IMR-90 (cell line): ENCODE measurements around the gene TMEM35B. TPM values are rescaled to one million over a fixed set of nuclear protein-coding genes. Genes with fewer than 3 reads are reported as not detected.

Source experiments
- ATAC-seq: fragments of 200-7000 bp; cut with Tn5 transposase; 2 replicates; pipeline ENCODE4 v1.9.1; 2020; ENCODE audit warnings: low read depth, mild to moderate bottlenecking, moderate library complexity
- BruUV-seq: library from RNA; stranded (reverse); fragments of 400-500 nt; replicated peaks from 2 replicates; lab custom pipeline; 2021; lab: Mats Ljungman, UMichigan
- CTCF ChIA-PET: fragments of 300-600 bp; formaldehyde crosslinking; extraction: SDS; loops from one replicate; lab custom pipeline; 2021; ENCODE audit warnings: antibody characterized with exemption; lab: Yijun Ruan, JAX
- POLR2A ChIA-PET: fragments of 300-600 bp; sonication (Branson Sonifier 250); formaldehyde crosslinking; loops from one replicate; lab custom pipeline; 2022; ENCODE audit warnings: antibody characterized with exemption; ENCODE audit not compliant: unreplicated experiment; lab: Charles Lee
- DNase-seq: peaks from one replicate; pipeline ENCODE4 v3.0.0; 2013
- H2AFZ ChIP-seq: replicated peaks from 2 replicates; pipeline ENCODE3; 2013; ENCODE audit warnings: low read length, mild to moderate bottlenecking; ENCODE audit not compliant: poor library complexity
- H2AK5ac ChIP-seq: 2 replicates; pipeline ENCODE4 v1.6.1; 2013; ENCODE audit warnings: low read depth, low read length, inconsistent platforms
- H2AK9ac ChIP-seq: replicated peaks from 2 replicates; pipeline ENCODE3; 2013; ENCODE audit warnings: mild to moderate bottlenecking, low read depth, low read length, moderate library complexity; ENCODE audit not compliant: poor library complexity
- H2BK120ac ChIP-seq: 2 replicates; pipeline ENCODE4 v1.6.1; 2013; ENCODE audit warnings: low read depth, low read length, inconsistent platforms
- H2BK15ac ChIP-seq: 3 replicates; pipeline ENCODE4 v1.6.1; 2013; ENCODE audit warnings: low read depth, low read length, inconsistent platforms
- H2BK20ac ChIP-seq: 2 replicates; pipeline ENCODE4 v1.6.1; 2013; ENCODE audit warnings: low read depth, mild to moderate bottlenecking, inconsistent platforms, low read length, moderate library complexity
- H2BK5ac ChIP-seq: 2 replicates; pipeline ENCODE4 v1.6.1; 2013; ENCODE audit warnings: mild to moderate bottlenecking, low read depth, low read length, inconsistent platforms; ENCODE audit not compliant: poor library complexity, severe bottlenecking
- H3K14ac ChIP-seq: replicated peaks from 2 replicates; pipeline ENCODE4 v1.6.1; 2013; ENCODE audit warnings: low read depth, low read length, inconsistent platforms
- H3K18ac ChIP-seq: 2 replicates; pipeline ENCODE4 v1.6.1; 2013; ENCODE audit warnings: low read depth, low read length, control low read depth
- H3K23ac ChIP-seq: 2 replicates; pipeline ENCODE4 v1.6.1; 2013; ENCODE audit warnings: low read depth, low read length, inconsistent platforms
- H3K27ac ChIP-seq: 2 replicates; pipeline ENCODE4 v1.5.1; 2013; ENCODE audit warnings: mild to moderate bottlenecking, control low read depth, low read length; ENCODE audit not compliant: insufficient read depth
- H3K27me3 ChIP-seq: 2 replicates; pipeline ENCODE4 v1.6.1; 2013; ENCODE audit warnings: low read length; ENCODE audit not compliant: control insufficient read depth, insufficient read depth
- H3K36me3 ChIP-seq: 2 replicates; pipeline ENCODE4 v1.6.1; 2013; ENCODE audit warnings: low read length, mixed read lengths; ENCODE audit not compliant: control insufficient read depth, insufficient read depth
- H3K4ac ChIP-seq: 2 replicates; pipeline ENCODE4 v1.6.1; 2013; ENCODE audit warnings: low read depth, low read length, inconsistent platforms
- H3K4me1 ChIP-seq: 2 replicates; pipeline ENCODE4 v1.6.1; 2013; ENCODE audit warnings: low read length, mixed read lengths; ENCODE audit not compliant: control insufficient read depth, insufficient read depth
- H3K4me2 ChIP-seq: 2 replicates; pipeline ENCODE4 v1.6.1; 2013; ENCODE audit warnings: low read depth, mild to moderate bottlenecking, control low read depth, low read length, moderate library complexity
- H3K4me3 ChIP-seq: 2 replicates; pipeline ENCODE4 v1.5.1; 2013; ENCODE audit warnings: low read depth, mild to moderate bottlenecking, control low read depth, low read length, moderate library complexity; ENCODE audit not compliant: insufficient read depth
- H3K56ac ChIP-seq: 2 replicates; pipeline ENCODE4 v1.6.1; 2013; ENCODE audit warnings: low read length, inconsistent platforms; ENCODE audit not compliant: insufficient read depth; ENCODE audit errors: extremely low read depth
- H3K79me1 ChIP-seq, 2 experiments: 2 replicates each; pipeline ENCODE4 v1.6.1; 2013; ENCODE audit warnings: low read length in 2 of 2, inconsistent platforms in 1 of 2, low read depth in 1 of 2
- H3K9ac ChIP-seq: 2 replicates; pipeline ENCODE4 v1.6.1; 2013; ENCODE audit warnings: low read depth, low read length, control low read depth
- H3K9me1 ChIP-seq: 2 replicates; pipeline ENCODE4 v1.6.1; 2013; ENCODE audit warnings: low read length, inconsistent platforms; ENCODE audit not compliant: insufficient read depth
- H3K9me3 ChIP-seq: 2 replicates; pipeline ENCODE4 v1.6.1; 2013; ENCODE audit warnings: low read length; ENCODE audit not compliant: control insufficient read depth, insufficient read depth
- H4K20me1 ChIP-seq: 2 replicates; pipeline ENCODE4 v1.6.1; 2013; ENCODE audit warnings: low read length, inconsistent platforms; ENCODE audit not compliant: insufficient read depth
- H4K5ac ChIP-seq: 2 replicates; pipeline ENCODE4 v1.6.1; 2013; ENCODE audit warnings: mild to moderate bottlenecking, low read depth, low read length, control low read depth
- H4K8ac ChIP-seq, 2 experiments: 2 replicates each; pipeline ENCODE4 v1.6.1; 2013; ENCODE audit warnings: low read depth in 2 of 2, low read length in 2 of 2, control low read depth in 1 of 2, inconsistent platforms in 1 of 2
- H4K91ac ChIP-seq: 2 replicates; pipeline ENCODE4 v1.6.1; 2013; ENCODE audit warnings: low read depth, low read length, inconsistent platforms; ENCODE audit not compliant: insufficient read depth
- BHLHE40 ChIP-seq: fragments of 150-350 bp; IDR thresholded peaks from 2 replicates; pipeline ENCODE4 v1.6.1; 2016; ENCODE audit warnings: mild to moderate bottlenecking, low read depth, low read length
- CHD1 ChIP-seq: IDR thresholded peaks from 2 replicates; pipeline ENCODE4 v1.6.1; 2012; ENCODE audit warnings: low read depth, low read length, improper control_type of control experiment
- MAZ ChIP-seq: IDR thresholded peaks from 2 replicates; pipeline ENCODE4 v1.6.1; 2012; ENCODE audit warnings: low read depth, mild to moderate bottlenecking, low read length, improper control_type of control experiment, moderate library complexity, borderline replicate concordance
- POLR2A ChIP-seq: IDR thresholded peaks from 2 replicates; pipeline ENCODE4 v1.6.1; 2012; ENCODE audit warnings: mild to moderate bottlenecking, low read depth, low read length
- RAD21 ChIP-seq: IDR thresholded peaks from 2 replicates; pipeline ENCODE4 v1.6.1; 2012; ENCODE audit warnings: low read length, improper control_type of control experiment
- RCOR1 ChIP-seq: IDR thresholded peaks from 2 replicates; pipeline ENCODE4 v1.6.1; 2012; ENCODE audit warnings: mild to moderate bottlenecking, low read length, improper control_type of control experiment; ENCODE audit not compliant: insufficient replicate concordance
- RFX5 ChIP-seq: IDR thresholded peaks from 2 replicates; pipeline ENCODE4 v1.8.0; 2012; ENCODE audit warnings: low read depth, mild to moderate bottlenecking, low read length, moderate library complexity
- SMC3 ChIP-seq: fragments of 150-350 bp; IDR thresholded peaks from 2 replicates; pipeline ENCODE4 v1.6.1; 2016; ENCODE audit warnings: low read depth, mild to moderate bottlenecking, antibody characterized with exemption, low read length, moderate library complexity
- WGBS, 2 experiments: methylation state at CpG; one replicate each; pipeline versions ENCODE4 v1.1.5 to v1.1.7; 2013; ENCODE audit warnings: missing lambda C conversion rate in 2 of 2; ENCODE audit not compliant: insufficient read length in 1 of 2; ENCODE audit errors: extremely low coverage in 2 of 2; 5-methylcytosine and 5-hydroxymethylcytosine counted together
- dilution Hi-C: fragments of 300-500 bp; cut with HindIII; formaldehyde crosslinking; loops from one replicate; pipeline ENCODE4 v1.14.3; 2018; ENCODE audit warnings: low sequenced_read_pairs; ENCODE audit not compliant: unreplicated experiment
- in situ Hi-C: fragments of 300-500 bp; cut with MboI; formaldehyde crosslinking; loops from 3 replicates; pipeline ENCODE4 v1.14.3; 2019; ENCODE audit warnings: low sequenced_read_pairs, inconsistent platforms, mixed read lengths
- intact Hi-C: fragments of 100-400 bp; cut with micrococcal nuclease; formaldehyde crosslinking; loops from 2 replicates; pipeline ENCODE4 v1.10.0; 2022
- polyA plus RNA-seq, 3 experiments: library from polyadenylated mRNA; depleted of rRNA; stranded (reverse); fragments of >200 nt; gene quantifications; 2 replicates each; pipeline ENCODE4 v1.2.3, GENCODE V29; 2012; ENCODE audit warnings: low replicate concordance in 1 of 3
- total RNA-seq: library from RNA; depleted of rRNA; stranded (reverse); fragments of >200 nt; gene quantifications from 2 replicates; pipeline ENCODE4 v1.2.3, GENCODE V29; 2012

The TMEM35B gene
- total and polyA plus RNA-seq, 2 of the 4 experiments (the other 2 are of a cell fraction), result 19.7 to 20.4 TPM

DNA sequence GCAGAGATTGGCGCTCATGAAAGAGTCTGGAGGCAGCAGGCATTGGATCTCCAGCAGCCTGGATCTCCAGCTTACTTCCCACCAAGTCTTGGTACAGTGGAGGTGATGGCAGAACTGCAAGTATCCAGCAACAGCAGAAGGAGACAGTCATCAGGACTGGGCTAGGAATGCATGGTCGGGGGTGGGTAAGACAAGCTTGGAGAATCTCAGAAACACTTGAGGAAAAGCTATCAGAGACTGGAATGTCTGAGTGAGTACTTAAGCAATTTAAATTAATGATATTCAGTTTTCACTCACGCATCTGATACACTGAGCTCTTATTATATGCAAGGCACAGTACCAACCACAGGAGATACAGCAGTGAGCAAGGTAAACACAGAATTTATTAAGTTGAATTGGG, 9.8 kb downstream of the TMEM35B start:
- no peak overlapping the region for H4K91ac ChIP-seq
- POLR2A ChIA-PET, result no interaction called here
- no peak overlapping the region for H2AFZ ChIP-seq
- peak; percentile 53 for ATAC-seq
- H3K14ac ChIP-seq, result no peak overlapping the region
- H3K4me1 ChIP-seq, result no peaks in the 10 kb centered on the region
- H3K36me3 ChIP-seq, result peaks cover 2% of the 10 kb centered on the region; the same call in 1 of the 2 replicates
- H3K27me3 ChIP-seq, result no peaks in the 10 kb centered on the region
- H3K23ac ChIP-seq, result no peak overlapping the region
- no peak overlapping the region for H4K5ac ChIP-seq
- no peak overlapping the region for H3K4ac ChIP-seq
- H2AK5ac ChIP-seq, result no peak overlapping the region
- H3K4me2 ChIP-seq, result no peak overlapping the region
- no TSS peak for BruUV-seq
- CTCF ChIA-PET, result interaction anchor here (0.5 kb wide), 1 partner anchor 17 kb away, joined by 3 read pairs; no protein-coding TSS in a partner anchor
- dilution Hi-C loops (no loop called here), intact Hi-C loops (no loop called here), in situ Hi-C loops (no loop called here)
- H3K4me3 ChIP-seq, result no peak overlapping the region
- H3K79me1 ChIP-seq, result no peaks in the 10 kb centered on the region
- H3K56ac ChIP-seq, result no peak overlapping the region
- H2BK120ac ChIP-seq, result no peak overlapping the region
- H3K9ac ChIP-seq, result no peak overlapping the region
- no peak overlapping the region for H3K18ac ChIP-seq
- H3K9me3 ChIP-seq, result no peaks in the 10 kb centered on the region
- H3K9me1 ChIP-seq, result no peaks in the 10 kb centered on the region
- WGBS, 2 experiments, result no CpG with 5 or more reads among the region's 3 CpGs
- H4K20me1 ChIP-seq, result no peaks in the 10 kb centered on the region
- H2BK20ac ChIP-seq, result no peak overlapping the region
- H2AK9ac ChIP-seq, result no peak overlapping the region
- no peak overlapping the region for H3K27ac ChIP-seq
- no peak overlapping the region for H2BK15ac ChIP-seq
- TF ChIP-seq POLR2A (no peak), RFX5 (no peak), RCOR1 (no peak), SMC3 (no peak), RAD21 (no peak), BHLHE40 (no peak), MAZ (no peak), CHD1 (no peak)
- H2BK5ac ChIP-seq, result no peak overlapping the region
- DNase-seq, result peak; percentile 12
- no peak overlapping the region for H4K8ac ChIP-seq
